HFFc6 (cell line): ENCODE results near the gene ERG. TPM values are rescaled to one million over a fixed set of nuclear protein-coding genes. Genes with fewer than 3 reads are reported as not detected.

Experiments used
- DNase-seq: peaks from one replicate; pipeline ENCODE4 v3.0.0-alpha.2; 2018
- H3K27ac Mint-ChIP-seq: 2 replicates; pipeline ENCODE4 v1.8.0; 2020; ENCODE audit warnings: mild to moderate bottlenecking, mixed read lengths
- H3K27me3 Mint-ChIP-seq: 2 replicates; pipeline ENCODE4 v1.8.0; 2021; ENCODE audit warnings: mild to moderate bottlenecking, moderate library complexity, mixed read lengths; ENCODE audit not compliant: insufficient read depth
- H3K36me3 Mint-ChIP-seq: 2 replicates; pipeline ENCODE4 v1.8.0; 2021; ENCODE audit warnings: low read depth, mixed read lengths
- H3K4me1 Mint-ChIP-seq: 2 replicates; pipeline ENCODE4 v1.8.0; 2020; ENCODE audit warnings: low read depth, mixed read lengths
- H3K4me3 Mint-ChIP-seq: 2 replicates; pipeline ENCODE4 v1.8.0; 2020; ENCODE audit warnings: mild to moderate bottlenecking, moderate library complexity, mixed read lengths
- H3K9me3 Mint-ChIP-seq: 2 replicates; pipeline ENCODE4 v1.8.0; 2020; ENCODE audit warnings: mild to moderate bottlenecking, mixed read lengths
- total RNA-seq, 6 experiments: library from RNA; stranded (reverse); fragmentation: NEBNext Ultra II Directional; extraction: Animal tissue kit (Norgen Biotek cat#: 25700); gene quantifications; 2 replicates in 1 of 6; 3 replicates in 5 of 6; pipeline ENCODE4 v1.2.3, GENCODE V29; 2021
- TF ChIP-seq, protein P1 (sequence below): fragments of 200-600 bp; sonication (generic); IDR thresholded peaks from 2 replicates; pipeline ENCODE4 v1.5.0; 2021; ENCODE audit warnings: antibody characterized with exemption, mild to moderate bottlenecking

The ERG gene
- total RNA-seq, 6 experiments from 2014 or later: not detected

DNA sequence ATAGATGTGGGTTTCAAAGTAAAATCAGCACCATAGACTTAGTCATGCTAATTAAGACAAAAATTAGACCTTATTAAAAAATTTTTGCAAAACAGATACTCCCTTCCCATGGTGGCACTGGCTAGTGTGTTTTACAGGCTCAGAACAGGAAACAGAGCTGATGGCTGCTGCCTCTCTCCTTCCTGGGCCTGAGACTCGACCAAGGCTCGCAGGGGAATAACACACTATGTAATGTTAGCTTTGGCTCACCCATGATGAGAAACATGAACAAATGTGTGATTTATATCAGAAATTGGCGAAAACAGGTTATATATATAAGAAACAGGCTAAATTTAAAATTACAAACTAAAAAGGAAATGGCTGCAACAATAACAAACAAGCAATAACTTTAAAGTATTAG is 50.7 kb downstream of the ERG start:
- no peaks in the 10 kb centered on the region for H3K4me1 Mint-ChIP-seq
- H3K27ac Mint-ChIP-seq: no peak overlapping the region
- H3K4me3 Mint-ChIP-seq: no peak overlapping the region

GRCh38 chr21:38444691-38445090 is 53.6 kb downstream of the ERG start:
- peaks cover 13% of the 10 kb centered on the region for H3K27me3 Mint-ChIP-seq
- DNase-seq: no peak
- H3K4me1 Mint-ChIP-seq: peaks cover 16% of the 10 kb centered on the region
- H3K9me3 Mint-ChIP-seq: no peaks in the 10 kb centered on the region
- H3K27ac Mint-ChIP-seq: no peak overlapping the region
- no peaks in the 10 kb centered on the region for H3K36me3 Mint-ChIP-seq
- H3K4me3 Mint-ChIP-seq: no peak overlapping the region
- TF ChIP-seq, protein P1, sequence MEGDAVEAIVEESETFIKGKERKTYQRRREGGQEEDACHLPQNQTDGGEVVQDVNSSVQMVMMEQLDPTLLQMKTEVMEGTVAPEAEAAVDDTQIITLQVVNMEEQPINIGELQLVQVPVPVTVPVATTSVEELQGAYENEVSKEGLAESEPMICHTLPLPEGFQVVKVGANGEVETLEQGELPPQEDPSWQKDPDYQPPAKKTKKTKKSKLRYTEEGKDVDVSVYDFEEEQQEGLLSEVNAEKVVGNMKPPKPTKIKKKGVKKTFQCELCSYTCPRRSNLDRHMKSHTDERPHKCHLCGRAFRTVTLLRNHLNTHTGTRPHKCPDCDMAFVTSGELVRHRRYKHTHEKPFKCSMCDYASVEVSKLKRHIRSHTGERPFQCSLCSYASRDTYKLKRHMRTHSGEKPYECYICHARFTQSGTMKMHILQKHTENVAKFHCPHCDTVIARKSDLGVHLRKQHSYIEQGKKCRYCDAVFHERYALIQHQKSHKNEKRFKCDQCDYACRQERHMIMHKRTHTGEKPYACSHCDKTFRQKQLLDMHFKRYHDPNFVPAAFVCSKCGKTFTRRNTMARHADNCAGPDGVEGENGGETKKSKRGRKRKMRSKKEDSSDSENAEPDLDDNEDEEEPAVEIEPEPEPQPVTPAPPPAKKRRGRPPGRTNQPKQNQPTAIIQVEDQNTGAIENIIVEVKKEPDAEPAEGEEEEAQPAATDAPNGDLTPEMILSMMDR: no peak

More for the DNA sequence above, 50.7 kb downstream of the ERG start:
- TF ChIP-seq, protein P1: no peak
- DNase-seq: no peak
- H3K27me3 Mint-ChIP-seq: peaks cover 16% of the 10 kb centered on the region
- no peaks in the 10 kb centered on the region for H3K36me3 Mint-ChIP-seq
- H3K9me3 Mint-ChIP-seq: no peaks in the 10 kb centered on the region

GRCh38 chr21:38443110-38443509 is 55.2 kb downstream of the ERG start:
- Mint-ChIP-seq H3K36me3 (no peaks in the 10 kb centered on the region), H3K9me3 (no peaks in the 10 kb centered on the region), H3K27me3 (peaks cover 11% of the 10 kb centered on the region), H3K27ac (no peak overlapping the region; the same call in 1 of the 2 replicates), H3K4me1 (peaks cover 32% of the 10 kb centered on the region), H3K4me3 (no peak overlapping the region)
- DNase-seq: no peak
- TF ChIP-seq, protein P1: no peak

DNA sequence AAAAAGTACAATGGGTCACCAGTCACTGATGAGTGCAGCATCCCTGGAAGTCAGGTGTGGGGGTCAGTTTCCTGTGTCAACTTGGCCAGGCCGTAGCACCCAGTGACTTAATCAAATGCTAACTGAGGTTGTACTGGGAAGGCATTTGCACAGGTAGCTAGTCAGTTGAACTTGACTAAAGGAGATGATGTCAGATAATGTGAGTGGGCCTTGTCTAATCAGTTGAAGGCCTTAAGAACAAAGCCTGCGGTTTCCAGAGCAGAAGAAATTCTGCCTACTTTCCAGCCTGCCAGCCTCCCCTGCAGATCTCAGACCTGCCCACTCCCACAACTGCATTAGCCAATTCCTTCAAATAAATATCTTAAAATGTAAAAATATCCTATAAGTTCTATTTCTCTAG is 57.1 kb downstream of the ERG start:
- DNase-seq: no peak
- H3K9me3 Mint-ChIP-seq: no peaks in the 10 kb centered on the region
- peaks cover 5% of the 10 kb centered on the region for H3K27me3 Mint-ChIP-seq
- no peaks in the 10 kb centered on the region for H3K36me3 Mint-ChIP-seq
- peaks cover 40% of the 10 kb centered on the region for H3K4me1 Mint-ChIP-seq
- TF ChIP-seq, protein P1: no peak
- H3K4me3 Mint-ChIP-seq: 0 out of 2 replicates have a peak overlapping the region, but pooled peaks have one; percentile 14
- H3K27ac Mint-ChIP-seq: peak overlapping the region; percentile 86

DNA sequence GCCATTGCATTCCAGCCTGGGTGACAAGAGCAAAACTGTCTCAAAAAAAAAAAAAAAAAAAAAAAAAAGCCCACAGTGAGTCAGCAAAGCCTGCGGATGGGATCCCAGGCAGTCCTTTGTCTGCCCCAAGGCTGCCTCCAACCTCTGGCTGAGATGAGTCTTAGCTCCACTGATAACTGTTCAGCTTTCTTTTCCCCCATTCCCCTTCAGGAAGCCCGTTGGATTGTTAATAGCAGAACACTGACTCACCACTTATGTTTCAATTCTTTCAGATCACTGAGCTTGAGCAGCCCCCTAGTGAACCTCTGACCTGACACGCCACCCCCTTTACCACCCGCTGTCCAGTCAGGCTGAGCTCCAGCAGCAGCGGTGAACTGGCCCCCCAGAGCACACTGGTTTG is 57.5 kb downstream of the ERG start:
- DNase-seq: peak; percentile 91
- TF ChIP-seq, protein P1: no peak
- Mint-ChIP-seq H3K9me3 (no peaks in the 10 kb centered on the region), H3K4me1 (peaks cover 41% of the 10 kb centered on the region), H3K36me3 (no peaks in the 10 kb centered on the region), H3K27me3 (peaks cover 5% of the 10 kb centered on the region), H3K4me3 (0 out of 2 replicates have a peak overlapping the region, but pooled peaks have one; percentile 14), H3K27ac (peak overlapping the region; percentile 86)

DNA sequence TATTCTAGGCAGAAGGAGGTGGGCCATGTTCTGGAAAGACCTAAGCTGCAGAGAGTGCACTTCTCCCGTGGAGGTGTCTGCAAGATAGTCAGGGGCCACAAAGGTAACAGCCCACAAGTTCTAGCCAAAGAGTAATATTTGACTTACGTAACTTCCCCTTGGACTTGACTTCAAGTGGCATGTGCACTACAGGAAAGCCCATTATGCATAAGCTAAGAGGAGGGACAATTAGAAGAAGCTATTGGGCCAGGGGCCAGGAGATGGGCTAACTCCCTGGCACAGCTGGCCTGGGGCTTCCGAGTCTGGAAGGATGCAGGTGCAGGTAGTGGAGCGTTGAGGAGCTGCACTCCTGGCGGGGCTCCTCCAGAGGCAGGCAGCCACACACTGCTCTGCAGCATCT is 58.3 kb downstream of the ERG start:
- DNase-seq: no peak
- H3K27me3 Mint-ChIP-seq: peaks cover 3% of the 10 kb centered on the region
- TF ChIP-seq, protein P1: no peak
- no peak overlapping the region for H3K4me3 Mint-ChIP-seq
- peak overlapping the region; percentile 86 for H3K27ac Mint-ChIP-seq
- H3K36me3 Mint-ChIP-seq: no peaks in the 10 kb centered on the region
- no peaks in the 10 kb centered on the region for H3K9me3 Mint-ChIP-seq
- peaks cover 48% of the 10 kb centered on the region for H3K4me1 Mint-ChIP-seq
